HG02678 (cell line): ENCODE data around the gene FARS2.

Experiments
- ATAC-seq: cut with Tn5 transposase; IDR thresholded peaks from one replicate; pipeline ENCODE4 v1.9.1; 2021; ENCODE audit warnings: mild to moderate bottlenecking, moderate library complexity; ENCODE audit not compliant: unreplicated experiment

The FARS2 gene

GRCh38 chr6:5610640-5611039, 349.3 kb downstream of the FARS2 start:
- ATAC-seq, result no peak

GRCh38 chr6:5617179-5617578, 355.9 kb downstream of the FARS2 start:
- ATAC-seq, result no peak

- ATAC-seq, result peak; percentile 74
Measured at GRCh38 chr6:5619249-5619648, 357.9 kb downstream of the FARS2 start.

DNA sequence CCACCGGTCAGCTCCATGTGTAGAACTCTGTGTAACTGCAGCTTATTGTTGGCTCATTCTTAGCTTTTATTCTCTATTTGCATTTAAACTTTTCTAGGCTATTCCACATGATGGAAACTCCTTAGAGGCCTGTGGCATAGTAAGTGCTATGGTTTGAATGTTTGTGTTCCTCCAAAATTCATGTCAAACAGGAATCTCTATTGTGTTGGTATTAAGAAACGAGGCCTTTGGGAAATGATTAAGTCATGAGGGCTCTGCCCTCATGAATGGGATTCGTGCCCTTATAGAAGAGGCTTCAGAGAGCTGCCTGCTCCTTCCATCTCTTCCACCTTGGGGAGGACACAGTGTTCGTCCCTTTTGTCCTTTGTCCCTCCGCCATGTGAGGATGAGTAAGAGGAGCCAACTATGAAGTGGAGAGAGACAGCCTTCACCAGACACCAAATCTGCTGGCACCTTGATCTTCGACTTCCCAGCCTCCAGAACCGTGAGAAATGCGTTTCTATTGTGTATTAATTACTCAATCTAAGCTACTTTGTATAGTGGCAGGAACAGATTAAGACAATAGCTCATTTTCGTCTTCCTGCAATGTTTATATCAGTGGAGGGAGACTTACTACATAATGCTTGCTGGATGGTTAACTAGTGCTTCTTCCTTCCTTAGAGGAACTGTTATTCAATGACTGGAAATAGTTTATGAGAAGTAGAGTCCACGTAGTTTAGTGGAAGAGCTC, 361.1 kb downstream of the FARS2 start:
- no peak for ATAC-seq

DNA sequence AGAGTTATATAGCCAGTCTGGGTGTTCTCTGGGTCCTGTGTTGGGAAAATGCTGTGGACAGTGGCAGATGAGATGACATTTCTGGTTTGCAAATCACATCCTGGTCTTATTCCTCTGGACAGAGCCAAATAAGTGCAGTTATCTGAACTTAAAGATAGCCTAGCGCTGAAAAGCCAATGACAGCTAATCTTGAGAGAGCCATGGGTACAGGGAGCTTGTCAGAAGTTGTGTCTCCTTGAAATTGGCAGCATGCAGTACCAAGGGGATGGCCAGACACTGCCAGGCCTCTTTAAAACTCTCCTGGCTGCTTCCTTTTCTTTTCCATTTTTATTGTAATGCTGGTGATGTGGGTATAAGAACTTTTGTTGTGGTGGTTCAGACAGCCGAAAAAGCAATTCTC, 362.5 kb downstream of the FARS2 start:
- no peak for ATAC-seq

DNA sequence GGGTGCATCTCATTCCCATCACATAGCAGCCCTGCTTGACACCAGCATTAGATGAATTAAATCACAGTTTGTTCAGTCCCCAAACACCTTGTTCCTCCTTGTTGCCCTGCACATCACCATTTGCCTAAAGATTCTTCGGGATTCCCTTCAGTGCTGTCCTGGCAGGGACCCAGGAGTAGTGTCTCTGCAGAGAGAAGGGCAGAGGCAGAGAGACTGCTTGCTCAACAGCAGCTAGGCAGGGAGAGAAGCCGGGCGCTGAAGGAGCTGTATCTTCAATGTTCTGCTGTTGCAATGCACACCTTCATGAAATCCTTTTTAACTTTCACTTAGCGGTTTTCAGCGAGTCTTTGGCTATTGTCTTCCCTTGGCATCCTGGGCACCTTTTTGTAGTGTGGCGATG, 362.9 kb downstream of the FARS2 start:
- ATAC-seq, result no peak

GRCh38 chr6:5626727-5627426, 365.6 kb downstream of the FARS2 start:
- peak; percentile 85 for ATAC-seq

GRCh38 chr6:5630636-5631035, 369.3 kb downstream of the FARS2 start:
- no peak for ATAC-seq

- no peak for ATAC-seq
Measured at GRCh38 chr6:5632348-5632935, 371.1 kb downstream of the FARS2 start.

DNA sequence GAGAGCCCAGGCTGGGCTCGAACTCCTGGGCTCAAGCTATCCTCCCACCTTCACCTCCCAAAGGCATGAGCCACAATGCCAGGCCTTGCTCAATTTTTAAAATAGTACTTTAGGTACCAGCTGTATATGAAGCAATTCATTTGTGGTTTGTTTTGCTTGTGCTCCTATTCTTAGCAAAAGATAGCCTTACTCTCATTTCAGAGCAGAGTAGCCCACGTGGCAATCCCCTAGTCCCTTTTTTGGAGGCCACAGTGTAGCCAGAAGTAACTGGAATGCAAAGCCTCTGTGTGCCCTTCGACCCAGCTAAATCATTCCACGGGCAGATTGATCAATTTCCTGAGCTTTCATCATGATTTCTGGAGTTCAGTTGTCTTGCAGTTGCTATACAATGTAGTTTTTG, 373.2 kb downstream of the FARS2 start:
- ATAC-seq, result no peak

GRCh38 chr6:5636210-5637030, 375.1 kb downstream of the FARS2 start:
- ATAC-seq, result no peak

- no peak for ATAC-seq
Measured at GRCh38 chr6:5637714-5638113, 376.4 kb downstream of the FARS2 start.

- no peak for ATAC-seq
Measured at GRCh38 chr6:5638666-5639065, 377.4 kb downstream of the FARS2 start.

DNA sequence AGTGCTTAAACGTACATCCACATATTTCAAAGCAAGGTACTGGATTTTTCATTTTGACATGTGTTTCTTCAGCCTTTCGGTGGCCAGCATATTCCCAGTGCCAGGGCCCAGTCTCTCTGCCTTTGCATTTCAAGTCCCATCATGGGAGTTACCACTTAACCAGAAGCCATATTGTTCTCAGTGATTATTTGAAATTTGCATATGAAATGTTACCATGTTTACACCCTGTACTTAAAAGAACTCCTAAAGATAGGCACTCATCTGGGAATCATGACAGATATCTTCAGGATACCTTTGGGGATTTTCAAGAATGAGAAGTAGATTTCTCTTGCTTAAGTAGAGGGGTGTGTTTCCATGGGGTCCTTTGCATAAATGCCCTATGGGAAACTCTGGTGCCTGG, 377.9 kb downstream of the FARS2 start:
- no peak for ATAC-seq

DNA sequence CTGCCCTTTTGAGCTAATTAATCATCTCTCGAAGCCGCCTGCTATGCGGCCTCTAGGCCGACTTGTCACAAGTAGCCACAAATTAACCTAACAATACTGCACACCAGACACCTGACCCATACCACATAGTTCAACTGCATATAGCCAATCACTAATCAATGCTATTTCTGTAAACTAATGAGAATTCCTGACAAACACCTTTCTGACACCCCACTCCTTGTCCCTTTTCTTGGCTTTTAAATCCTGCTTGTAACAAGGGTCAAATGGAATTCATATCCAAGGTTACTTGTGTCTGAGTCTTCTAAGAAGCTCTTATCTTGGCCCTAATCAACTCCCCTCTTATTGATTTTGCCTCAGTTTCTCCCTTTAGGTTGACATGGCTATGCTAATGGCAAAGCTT, 379.3 kb downstream of the FARS2 start:
- ATAC-seq, result no peak

DNA sequence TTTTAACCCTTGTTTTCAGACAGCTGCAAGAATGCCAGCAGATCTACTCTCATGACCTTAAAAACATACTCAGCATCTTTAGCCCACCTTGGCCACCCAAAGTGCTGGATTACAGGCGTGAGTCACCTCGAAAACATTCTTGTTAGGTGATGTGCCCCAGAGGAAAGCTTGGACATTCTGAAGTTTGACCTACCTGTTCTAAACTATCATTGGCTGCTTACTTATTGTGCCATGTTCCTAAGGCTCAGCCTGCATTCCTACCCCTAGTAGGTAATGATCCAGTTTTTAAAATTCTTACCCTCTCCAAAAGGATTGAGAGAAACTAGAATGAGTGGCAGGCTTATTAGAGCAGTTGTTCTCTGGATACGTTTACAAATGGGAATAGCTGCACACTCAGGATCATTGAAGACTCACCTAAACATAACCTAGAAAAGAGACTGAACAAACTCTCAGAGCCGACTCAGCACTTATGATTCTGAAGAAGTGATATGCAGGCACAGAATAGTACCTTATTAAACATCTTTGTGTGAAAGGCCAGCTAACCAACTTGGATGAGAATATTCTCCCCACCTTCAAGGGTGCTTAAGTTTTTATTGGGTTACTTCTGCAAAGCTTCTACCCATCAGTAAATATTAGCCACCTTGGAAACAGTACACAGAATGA, 383.3 kb downstream of the FARS2 start:
- ATAC-seq, result no peak

GRCh38 chr6:5645328-5646290, 384.3 kb downstream of the FARS2 start:
- ATAC-seq, result no peak

DNA sequence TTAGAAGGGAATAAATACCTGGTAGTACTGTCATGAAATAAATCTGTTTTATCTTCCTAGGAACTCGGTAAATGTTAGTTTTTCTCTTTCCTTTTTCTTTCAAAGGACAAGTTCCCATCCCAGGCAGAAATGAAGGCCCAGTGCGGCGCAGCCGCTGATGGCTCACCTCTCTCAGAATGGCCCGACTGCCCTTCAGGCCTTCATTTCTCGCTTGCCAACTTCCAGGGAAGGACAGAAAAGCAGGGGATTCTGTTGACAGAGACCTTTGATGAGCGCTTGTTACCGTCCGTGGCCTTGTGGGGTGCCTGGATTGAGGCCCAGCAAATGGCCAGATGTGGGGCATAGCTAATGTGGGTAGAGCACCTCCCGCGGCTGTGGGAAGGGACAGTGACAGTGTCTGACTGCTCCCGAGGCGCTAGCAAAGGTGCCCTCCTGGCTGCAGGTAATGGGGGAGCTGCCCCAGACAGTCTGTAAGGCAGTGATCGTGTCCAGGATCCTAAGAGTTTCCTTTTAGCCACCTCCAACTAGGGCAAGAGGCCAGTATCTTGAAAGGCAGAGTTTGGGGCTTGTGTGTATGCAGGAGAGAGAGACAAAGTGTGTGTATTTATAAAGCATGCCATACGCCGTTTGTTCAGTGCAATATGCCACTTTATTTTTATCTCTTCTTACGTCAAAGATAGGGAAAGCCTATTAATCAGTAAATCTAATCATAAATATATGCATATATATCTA, 391.3 kb downstream of the FARS2 start:
- no peak for ATAC-seq

- ATAC-seq, result no peak
Measured at GRCh38 chr6:5653801-5654200, 392.5 kb downstream of the FARS2 start.
